H9 (cell line): ENCODE data around the gene AP4E1. TPM values are rescaled to one million over a fixed set of nuclear protein-coding genes. Genes with fewer than 3 reads are reported as not detected.

Source experiments
- DNase-seq: peaks from one replicate; pipeline ENCODE4 v3.0.0-alpha.2; 2017
- H2AFZ ChIP-seq: one replicate; pipeline ENCODE4 v1.6.1; 2013; ENCODE audit warnings: mild to moderate bottlenecking, low read length, control low read depth, moderate library complexity
- H2AK5ac ChIP-seq: 2 replicates; pipeline ENCODE4 v1.6.1; 2013; ENCODE audit warnings: low read length, control low read depth, mixed read lengths; ENCODE audit not compliant: insufficient read length
- H2BK120ac ChIP-seq: one replicate; pipeline ENCODE4 v1.6.1; 2013; ENCODE audit warnings: low read depth, mild to moderate bottlenecking, low read length, control low read depth, inconsistent platforms; ENCODE audit not compliant: poor library complexity, severe bottlenecking
- H2BK12ac ChIP-seq: 2 replicates; pipeline ENCODE4 v1.6.1; 2013; ENCODE audit warnings: low read length, control low read depth, mixed read lengths, low read depth; ENCODE audit not compliant: insufficient read length
- H2BK15ac ChIP-seq: 2 replicates; pipeline ENCODE4 v1.6.1; 2013; ENCODE audit warnings: low read depth, low read length, control low read depth
- H2BK20ac ChIP-seq: one replicate; pipeline ENCODE4 v1.6.1; 2013; ENCODE audit warnings: low read depth, mild to moderate bottlenecking, low read length, control low read depth, inconsistent platforms; ENCODE audit not compliant: poor library complexity, severe bottlenecking
- H2BK5ac ChIP-seq: 2 replicates; pipeline ENCODE4 v1.6.1; 2013; ENCODE audit warnings: low read length, control low read depth, mixed read lengths; ENCODE audit not compliant: insufficient read length
- H3K14ac ChIP-seq: 2 replicates; pipeline ENCODE4 v1.6.1; 2013; ENCODE audit warnings: low read length, control low read depth; ENCODE audit not compliant: insufficient read depth
- H3K18ac ChIP-seq: 2 replicates; pipeline ENCODE4 v1.6.1; 2013; ENCODE audit warnings: low read depth, mild to moderate bottlenecking, mixed read lengths, low read length, control low read depth; ENCODE audit not compliant: insufficient read length
- H3K23ac ChIP-seq: 2 replicates; pipeline ENCODE4 v1.6.1; 2013; ENCODE audit warnings: low read length, control low read depth, mixed read lengths, low read depth; ENCODE audit not compliant: insufficient read length
- H3K23me2 ChIP-seq: 2 replicates; pipeline ENCODE4 v1.6.1; 2013; ENCODE audit warnings: low read depth, mild to moderate bottlenecking, mixed read lengths, low read length, control low read depth; ENCODE audit not compliant: insufficient read length, poor library complexity, severe bottlenecking
- H3K27ac ChIP-seq: 2 replicates; pipeline ENCODE4 v1.5.1; 2013; ENCODE audit warnings: low read length, control low read depth, mixed read lengths, low read depth; ENCODE audit not compliant: insufficient read length
- H3K27me3 ChIP-seq: 2 replicates; pipeline ENCODE4 v1.6.1; 2013; ENCODE audit warnings: low read length, control low read depth, inconsistent platforms; ENCODE audit not compliant: insufficient read depth
- H3K4ac ChIP-seq: 2 replicates; pipeline ENCODE4 v1.6.1; 2013; ENCODE audit warnings: low read depth, mild to moderate bottlenecking, control low read depth, inconsistent platforms, low read length, moderate library complexity
- H3K4me1 ChIP-seq: 2 replicates; pipeline ENCODE4 v1.6.1; 2013; ENCODE audit warnings: low read length, control low read depth, inconsistent platforms; ENCODE audit not compliant: insufficient read depth
- H3K4me2 ChIP-seq: 2 replicates; pipeline ENCODE4 v1.6.1; 2013; ENCODE audit warnings: low read length, control low read depth, mixed read lengths; ENCODE audit not compliant: insufficient read length, insufficient read depth
- H3K56ac ChIP-seq: 2 replicates; pipeline ENCODE4 v1.6.1; 2013; ENCODE audit warnings: low read depth, mild to moderate bottlenecking, mixed read lengths, low read length, control low read depth; ENCODE audit not compliant: insufficient read length
- H3K79me1 ChIP-seq: 2 replicates; pipeline ENCODE4 v1.6.1; 2013; ENCODE audit warnings: low read depth, mild to moderate bottlenecking, moderate library complexity, low read length, control low read depth, inconsistent platforms; ENCODE audit not compliant: insufficient read depth, poor library complexity, severe bottlenecking
- H3K79me2 ChIP-seq: 2 replicates; pipeline ENCODE4 v1.6.1; 2013; ENCODE audit warnings: low read length, control low read depth, inconsistent platforms; ENCODE audit not compliant: insufficient read depth
- H3K9ac ChIP-seq: 2 replicates; pipeline ENCODE4 v1.6.1; 2013; ENCODE audit warnings: low read length, control low read depth, mixed read lengths; ENCODE audit not compliant: insufficient read length; ENCODE audit errors: extremely low read depth
- H3K9me3 ChIP-seq: one replicate; pipeline ENCODE4 v1.6.1; 2013; ENCODE audit warnings: low read depth, low read length, inconsistent platforms; ENCODE audit not compliant: control insufficient read depth
- H3T11ph ChIP-seq: one replicate; pipeline ENCODE4 v1.6.1; 2013; ENCODE audit warnings: mild to moderate bottlenecking, low read length, control low read depth, inconsistent platforms
- H4K20me1 ChIP-seq: one replicate; pipeline ENCODE4 v1.6.1; 2013; ENCODE audit not compliant: control insufficient read depth, insufficient read length, insufficient read depth
- H4K5ac ChIP-seq: 2 replicates; pipeline ENCODE4 v1.6.1; 2013; ENCODE audit warnings: low read depth, mild to moderate bottlenecking, mixed read lengths, low read length, control low read depth; ENCODE audit not compliant: insufficient read length
- H4K8ac ChIP-seq: replicated peaks from 2 replicates; pipeline ENCODE4 v1.6.1; 2013; ENCODE audit warnings: low read length, control low read depth, mixed read lengths, low read depth; ENCODE audit not compliant: insufficient read length
- H4K91ac ChIP-seq: 2 replicates; pipeline ENCODE4 v1.6.1; 2013; ENCODE audit warnings: low read depth, mild to moderate bottlenecking, moderate library complexity, mixed read lengths, low read length, control low read depth; ENCODE audit not compliant: insufficient read length
- H3K27ac Mint-ChIP-seq, 3 experiments: 2 replicates in 2 of 3; 3 replicates in 1 of 3; pipeline ENCODE4 v1.8.0; 2020 to 2021; ENCODE audit warnings: mixed read lengths in 3 of 3, mild to moderate bottlenecking in 1 of 3, moderate library complexity in 1 of 3
- H3K27me3 Mint-ChIP-seq: 2 replicates; pipeline ENCODE4 v1.8.0; 2021; ENCODE audit warnings: low read depth, mild to moderate bottlenecking, moderate library complexity, mixed read lengths
- H3K36me3 Mint-ChIP-seq, 3 experiments: 2 replicates in 2 of 3; 3 replicates in 1 of 3; pipeline ENCODE4 v1.8.0; 2020 to 2021; ENCODE audit warnings: low read depth in 3 of 3, mixed read lengths in 3 of 3; ENCODE audit not compliant: insufficient read depth in 1 of 3
- H3K4me1 Mint-ChIP-seq, 2 experiments: 2 replicates each; pipeline ENCODE4 v1.8.0; 2020; ENCODE audit warnings: mixed read lengths in 2 of 2
- H3K4me3 Mint-ChIP-seq, 2 experiments: 2 replicates in 1 of 2; 3 replicates in 1 of 2; pipeline ENCODE4 v1.8.0; 2020 to 2021; ENCODE audit warnings: mild to moderate bottlenecking in 2 of 2, mixed read lengths in 2 of 2, moderate library complexity in 1 of 2
- H3K9me3 Mint-ChIP-seq, 2 experiments: 2 replicates in 1 of 2; 3 replicates in 1 of 2; pipeline ENCODE4 v1.8.0; 2020; ENCODE audit warnings: mild to moderate bottlenecking in 2 of 2, mixed read lengths in 2 of 2, moderate library complexity in 1 of 2
- WGBS: extraction: QIAGEN DNeasy Blood & Tissue Kit; methylation state at CpG from one replicate; pipeline ENCODE4 v1.1.7; 2013; ENCODE audit warnings: missing lambda C conversion rate, low lambda C conversion rate, mixed read lengths; ENCODE audit not compliant: insufficient read length; ENCODE audit errors: extremely low coverage; 5-methylcytosine and 5-hydroxymethylcytosine counted together
- total RNA-seq: library from RNA; stranded (reverse); gene quantifications from 2 replicates; pipeline ENCODE4 v1.2.1, GENCODE V29; 2021
- TF ChIP-seq, protein P1 (sequence below): fragments of 200-600 bp; sonication (generic); conservative IDR thresholded peaks from 3 replicates; pipeline ENCODE4 v1.8.0; 2021; ENCODE audit warnings: antibody characterized with exemption, mild to moderate bottlenecking

AP4E1 gene
- total RNA-seq, 1 experiment from 2014 or later, result 13.8 TPM

DNA sequence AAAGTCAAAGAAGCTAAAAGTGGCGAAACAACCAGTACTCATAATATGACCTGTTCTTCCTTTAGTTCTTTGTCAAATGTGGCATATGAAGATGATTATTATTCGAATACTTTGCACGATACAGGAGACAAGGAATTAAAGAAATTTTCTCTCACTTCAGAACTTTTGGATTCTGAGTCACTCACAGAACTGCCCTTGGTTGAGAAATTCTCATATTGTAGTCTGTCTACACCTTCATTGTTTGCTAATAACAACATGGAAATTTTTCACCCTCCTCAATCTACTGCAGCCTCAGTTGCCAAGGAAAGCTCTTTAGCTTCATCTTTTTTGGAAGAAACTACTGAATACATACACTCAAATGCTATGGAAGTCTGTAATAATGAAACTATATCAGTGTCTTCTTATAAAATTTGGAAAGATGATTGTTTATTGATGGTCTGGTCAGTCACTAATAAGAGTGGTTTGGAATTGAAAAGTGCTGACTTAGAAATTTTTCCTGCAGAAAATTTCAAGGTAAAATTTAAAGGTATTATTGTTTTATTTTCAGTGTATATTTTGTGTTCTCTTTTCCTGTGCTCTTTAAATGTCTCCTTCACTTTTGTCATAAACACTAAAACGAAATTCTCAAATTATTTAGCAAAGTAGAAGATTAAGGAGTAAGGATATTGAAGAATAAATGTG, 89.0 kb downstream of the AP4E1 start:
- no peak overlapping the region for H2BK15ac ChIP-seq
- H3K79me1 ChIP-seq, result no peaks in the 10 kb centered on the region
- H2AK5ac ChIP-seq, result no peak overlapping the region
- no peak overlapping the region for H3K23ac ChIP-seq
- H2BK20ac ChIP-seq, result no peak overlapping the region
- no peak overlapping the region for H3T11ph ChIP-seq
- no peak overlapping the region for H3K14ac ChIP-seq
- H3K36me3 Mint-ChIP-seq, result peaks cover 0 to 9% (median 6%) of the 10 kb centered on the region in 3 experiments; a peak in 4 of 7 replicates
- no peak overlapping the region for H2BK12ac ChIP-seq
- H3K23me2 ChIP-seq, result no peaks in the 10 kb centered on the region
- no peak overlapping the region for H3K4me3 Mint-ChIP-seq
- H2AFZ ChIP-seq, result no peak overlapping the region
- H4K8ac ChIP-seq, result no peak overlapping the region
- H3K18ac ChIP-seq, result no peak overlapping the region
- no peak overlapping the region for H3K56ac ChIP-seq
- no peaks in the 10 kb centered on the region; a peak in 2 of 4 replicates for H3K4me1 Mint-ChIP-seq
- no peaks in the 10 kb centered on the region for H3K4me1 ChIP-seq
- no peak for DNase-seq
- H3K27me3 Mint-ChIP-seq, result no peaks in the 10 kb centered on the region
- no CpG with 5 or more reads among the region's 4 CpGs for WGBS
- H3K27ac ChIP-seq, result no peak overlapping the region
- H4K91ac ChIP-seq, result no peak overlapping the region
- TF ChIP-seq, protein P1, sequence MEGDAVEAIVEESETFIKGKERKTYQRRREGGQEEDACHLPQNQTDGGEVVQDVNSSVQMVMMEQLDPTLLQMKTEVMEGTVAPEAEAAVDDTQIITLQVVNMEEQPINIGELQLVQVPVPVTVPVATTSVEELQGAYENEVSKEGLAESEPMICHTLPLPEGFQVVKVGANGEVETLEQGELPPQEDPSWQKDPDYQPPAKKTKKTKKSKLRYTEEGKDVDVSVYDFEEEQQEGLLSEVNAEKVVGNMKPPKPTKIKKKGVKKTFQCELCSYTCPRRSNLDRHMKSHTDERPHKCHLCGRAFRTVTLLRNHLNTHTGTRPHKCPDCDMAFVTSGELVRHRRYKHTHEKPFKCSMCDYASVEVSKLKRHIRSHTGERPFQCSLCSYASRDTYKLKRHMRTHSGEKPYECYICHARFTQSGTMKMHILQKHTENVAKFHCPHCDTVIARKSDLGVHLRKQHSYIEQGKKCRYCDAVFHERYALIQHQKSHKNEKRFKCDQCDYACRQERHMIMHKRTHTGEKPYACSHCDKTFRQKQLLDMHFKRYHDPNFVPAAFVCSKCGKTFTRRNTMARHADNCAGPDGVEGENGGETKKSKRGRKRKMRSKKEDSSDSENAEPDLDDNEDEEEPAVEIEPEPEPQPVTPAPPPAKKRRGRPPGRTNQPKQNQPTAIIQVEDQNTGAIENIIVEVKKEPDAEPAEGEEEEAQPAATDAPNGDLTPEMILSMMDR, result no peak
- no peak overlapping the region for H2BK120ac ChIP-seq
- H3K4me2 ChIP-seq, result no peak overlapping the region
- H2BK5ac ChIP-seq, result no peak overlapping the region
- no peaks in the 10 kb centered on the region for H3K9me3 Mint-ChIP-seq
- no peak overlapping the region for H3K27ac Mint-ChIP-seq
- H3K9ac ChIP-seq, result no peak overlapping the region
- H4K20me1 ChIP-seq, result no peaks in the 10 kb centered on the region
- H4K5ac ChIP-seq, result no peak overlapping the region
- H3K9me3 ChIP-seq, result no peaks in the 10 kb centered on the region
- no peak overlapping the region for H3K4ac ChIP-seq
- H3K79me2 ChIP-seq, result no peaks in the 10 kb centered on the region
- H3K27me3 ChIP-seq, result no peaks in the 10 kb centered on the region
